ENCODE data around the gene DUSP12.

The DUSP12 gene

GRCh38 chr1:161709373-161709772 lies 40.2 kb upstream of the DUSP12 start:
- no peak for TF ChIP-seq CTCF (IDR thresholded peaks at IDR 0.05; ENCODE audit: low read depth, low read length)
- H3K4me3 ChIP-seq (ENCODE audit: low read depth, low read length): no peak overlapping the region

GRCh38 chr1:161710560-161710959 lies 39.0 kb upstream of the DUSP12 start:
- TF ChIP-seq CTCF (IDR thresholded peaks at IDR 0.05; ENCODE audit: low read depth, low read length): no peak
- H3K4me3 ChIP-seq (ENCODE audit: low read depth, low read length): no peak overlapping the region

GRCh38 chr1:161718559-161719324 lies 30.8 kb upstream of the DUSP12 start:
- TF ChIP-seq CTCF (IDR thresholded peaks at IDR 0.05; ENCODE audit: low read depth, low read length): no peak
- H3K4me3 ChIP-seq (ENCODE audit: low read depth, low read length): no peak overlapping the region

GRCh38 chr1:161719325-161719611 lies 30.3 kb upstream of the DUSP12 start:
- H3K4me3 ChIP-seq (ENCODE audit: low read depth, low read length): no peak overlapping the region

GRCh38 chr1:161720422-161720821 lies 29.2 kb upstream of the DUSP12 start:
- no peak overlapping the region for H3K4me3 ChIP-seq (ENCODE audit: low read depth, low read length)
- no peak for TF ChIP-seq CTCF (IDR thresholded peaks at IDR 0.05; ENCODE audit: low read depth, low read length)

More at GRCh38 chr1:161719325-161719611, 30.3 kb upstream of the DUSP12 start:
- no peak for TF ChIP-seq CTCF (IDR thresholded peaks at IDR 0.05; ENCODE audit: low read depth, low read length)

- H3K4me3 ChIP-seq (ENCODE audit: low read depth, low read length): no peak within 1 kb of the TSS
- no peak for TF ChIP-seq CTCF (IDR thresholded peaks at IDR 0.05; ENCODE audit: low read depth, low read length)
These were observed 28.4 kb upstream of the DUSP12 start, which contains the start of gene FCRLB for GRCh38 chr1:161720956-161721737. Gene FCRLB, plus strand, starts transcription at chr1:161721544. Its CDS starts 1,129 bp downstream, at chr1:161722673.

- H3K4me3 ChIP-seq (ENCODE audit: low read depth, low read length): no peak overlapping the region
- no peak for TF ChIP-seq CTCF (IDR thresholded peaks at IDR 0.05; ENCODE audit: low read depth, low read length)
These were observed 27.7 kb upstream of the DUSP12 start for GRCh38 chr1:161721738-161722343.
